Lung (tissue), 12 donors: ENCODE data around the gene ULK2. TPM values are rescaled to one million over a fixed set of nuclear protein-coding genes. Genes with fewer than 3 reads are reported as not detected.

Experiments
- ATAC-seq: fragments of 200-7000 bp; cut with Tn5 transposase; one replicate; pipeline ENCODE4 v1.9.1; 2020; ENCODE audit warnings: moderate number of reproducible peaks; ENCODE audit not compliant: insufficient read depth, low FRiP score
- DNase-seq, 3 donors: peaks; one replicate each; pipeline ENCODE4 v3.0.0-alpha.2; 2013 to 2017
- H3K27ac ChIP-seq, 2 donors: one replicate each; pipeline ENCODE4 v1.5.1; 2013; ENCODE audit warnings: mild to moderate bottlenecking in 2 of 2, moderate library complexity in 2 of 2, control low read depth in 1 of 2, inconsistent platforms in 1 of 2, low read depth in 1 of 2, low read length in 1 of 2
- H3K27me3 ChIP-seq, 3 donors: one replicate each; pipeline ENCODE4 v1.5.1; 2013; ENCODE audit warnings: low read length in 2 of 3; ENCODE audit not compliant: control insufficient read depth in 3 of 3, insufficient read depth in 3 of 3
- H3K36me3 ChIP-seq, 4 donors: one replicate each; pipeline ENCODE4 v1.5.1; 2013; ENCODE audit warnings: low read length in 4 of 4, mild to moderate bottlenecking in 1 of 4, moderate library complexity in 1 of 4; ENCODE audit not compliant: control insufficient read depth in 4 of 4, insufficient read depth in 4 of 4
- H3K4me1 ChIP-seq, 5 donors: one replicate each; pipeline ENCODE4 v1.5.1; 2013; ENCODE audit warnings: low read length in 5 of 5, mild to moderate bottlenecking in 2 of 5, moderate library complexity in 1 of 5; ENCODE audit not compliant: control insufficient read depth in 5 of 5, insufficient read depth in 5 of 5
- H3K4me3 ChIP-seq: one replicate; pipeline ENCODE4 v1.5.1; 2013; ENCODE audit warnings: mild to moderate bottlenecking, control low read depth, moderate library complexity
- H3K9ac ChIP-seq, 2 donors: one replicate each; pipeline ENCODE4 v1.5.1; 2013; ENCODE audit warnings: low read length in 2 of 2, control low read depth in 1 of 2; ENCODE audit not compliant: insufficient read depth in 1 of 2
- H3K9me3 ChIP-seq, 4 donors: one replicate each; pipeline ENCODE4 v1.5.1; 2013; ENCODE audit warnings: low read length in 3 of 4, mild to moderate bottlenecking in 1 of 4, moderate library complexity in 1 of 4; ENCODE audit not compliant: control insufficient read depth in 4 of 4, insufficient read depth in 3 of 4
- WGBS, 2 donors: extraction: QIAGEN DNeasy Blood & Tissue Kit; methylation state at CpG; one replicate each; pipeline ENCODE4 v1.1.7; 2013; 5-methylcytosine and 5-hydroxymethylcytosine counted together
- polyA plus RNA-seq, 2 donors: library from polyadenylated mRNA; stranded (reverse); fragments of 200-250 nt; gene quantifications; one replicate each; pipeline ENCODE4 v1.2.1, GENCODE V29; 2013
- total RNA-seq, 2 donors: library from RNA; depleted of rRNA in 1 of 2; stranded (reverse); fragments of >200 nt in 1 of 2; gene quantifications; one replicate each; pipeline ENCODE4 v1.2.1, GENCODE V29; 2014 to 2021
- TF ChIP-seq, protein P1 (sequence below): IDR thresholded peaks from 2 replicates; pipeline ENCODE4 v1.5.1; 2012; ENCODE audit warnings: mild to moderate bottlenecking; ENCODE audit errors: control extremely low read depth, extremely low read depth
- donor health status: control.
- donor health status: control.
- donor health status: Bipolar disorder and iron deficiency.
- donor health status: healthy.
- donor health status: DM: yes; HTN: yes; CAD: no.

Gene ULK2
- total and polyA plus RNA-seq, 4 donors, result 5.8 to 61.4 (median 16.5) TPM

DNA sequence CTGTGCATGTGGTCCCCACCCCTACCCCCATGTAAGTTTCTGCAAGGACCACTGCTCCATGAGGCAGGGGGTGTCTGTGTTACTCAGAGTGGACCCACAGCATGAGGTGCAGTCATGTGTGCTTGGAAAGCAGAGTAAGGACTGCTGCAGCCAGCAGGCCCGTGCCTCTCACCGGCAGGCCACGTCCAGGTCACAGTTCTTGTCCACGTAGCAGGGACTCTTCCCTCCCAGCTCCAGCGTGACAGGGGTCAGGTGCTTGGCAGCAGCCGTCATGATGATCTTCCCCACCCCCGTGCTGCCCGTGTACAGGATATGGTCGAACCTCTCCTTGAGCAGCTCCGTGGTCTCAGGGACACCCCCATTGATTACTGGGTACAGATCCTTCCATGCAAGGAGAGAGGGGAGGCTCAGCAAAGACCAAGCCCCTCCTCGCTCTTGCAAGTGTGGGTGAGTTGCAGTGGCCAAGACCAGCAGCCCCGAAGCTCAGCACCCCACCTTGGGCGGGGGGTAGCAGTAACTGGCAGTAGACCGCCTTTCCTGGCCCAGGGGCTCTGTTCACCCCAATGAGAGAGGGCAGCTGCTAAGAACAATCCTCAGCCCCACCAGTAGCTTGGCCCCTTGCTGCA, 125.8 kb downstream of the ULK2 start:
- Histone ChIP-seq H3K4me1 (peaks cover 0 to 6% (median 0%) of the 10 kb centered on the region in 5 donors), H3K27ac (no peak overlapping the region), H3K27me3 (no peaks in the 10 kb centered on the region), H3K36me3 (no peaks in the 10 kb centered on the region), H3K9me3 (no peaks in the 10 kb centered on the region), H3K4me3 (no peak overlapping the region), H3K9ac (no peak overlapping the region)
- DNase-seq (no peak), ATAC-seq (no peak)
- WGBS, 2 donors, result 86 to 87% methylated on average over 14 of the region's 14 CpGs
- TF ChIP-seq, protein P1, sequence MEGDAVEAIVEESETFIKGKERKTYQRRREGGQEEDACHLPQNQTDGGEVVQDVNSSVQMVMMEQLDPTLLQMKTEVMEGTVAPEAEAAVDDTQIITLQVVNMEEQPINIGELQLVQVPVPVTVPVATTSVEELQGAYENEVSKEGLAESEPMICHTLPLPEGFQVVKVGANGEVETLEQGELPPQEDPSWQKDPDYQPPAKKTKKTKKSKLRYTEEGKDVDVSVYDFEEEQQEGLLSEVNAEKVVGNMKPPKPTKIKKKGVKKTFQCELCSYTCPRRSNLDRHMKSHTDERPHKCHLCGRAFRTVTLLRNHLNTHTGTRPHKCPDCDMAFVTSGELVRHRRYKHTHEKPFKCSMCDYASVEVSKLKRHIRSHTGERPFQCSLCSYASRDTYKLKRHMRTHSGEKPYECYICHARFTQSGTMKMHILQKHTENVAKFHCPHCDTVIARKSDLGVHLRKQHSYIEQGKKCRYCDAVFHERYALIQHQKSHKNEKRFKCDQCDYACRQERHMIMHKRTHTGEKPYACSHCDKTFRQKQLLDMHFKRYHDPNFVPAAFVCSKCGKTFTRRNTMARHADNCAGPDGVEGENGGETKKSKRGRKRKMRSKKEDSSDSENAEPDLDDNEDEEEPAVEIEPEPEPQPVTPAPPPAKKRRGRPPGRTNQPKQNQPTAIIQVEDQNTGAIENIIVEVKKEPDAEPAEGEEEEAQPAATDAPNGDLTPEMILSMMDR, result no peak

DNA sequence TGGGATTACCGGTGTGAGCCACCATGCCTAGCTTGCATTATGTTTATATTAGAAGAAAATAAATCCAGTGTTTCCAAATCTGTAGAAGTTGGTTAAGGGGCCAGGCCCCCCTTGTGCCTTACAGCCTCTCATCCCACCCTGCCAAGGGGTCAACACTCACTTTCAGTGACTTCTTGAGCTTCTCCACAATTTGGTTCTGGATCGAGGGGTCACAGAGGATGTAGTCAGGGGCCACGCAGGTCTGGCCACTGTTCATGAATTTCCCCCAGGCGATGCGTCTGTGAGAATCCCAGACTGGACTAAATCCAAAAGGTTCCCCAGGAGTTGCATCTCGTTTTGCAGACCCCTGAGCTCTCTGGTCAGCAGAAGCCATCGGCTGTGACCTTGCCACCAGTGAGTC, 126.8 kb downstream of the ULK2 start:
- 88 to 89% methylated on average over 7 of the region's 7 CpGs for WGBS, 2 donors
- H3K4me1 ChIP-seq, result peaks cover 0 to 6% (median 0%) of the 10 kb centered on the region in 5 donors
- no peak overlapping the region for H3K27ac ChIP-seq
- H3K4me3 ChIP-seq, result no peak overlapping the region
- TF ChIP-seq, protein P1, result no peak
- H3K9me3 ChIP-seq, result no peaks in the 10 kb centered on the region
- ATAC-seq (no peak), DNase-seq (no peak)
- H3K9ac ChIP-seq, result no peak overlapping the region
- H3K36me3 ChIP-seq, result no peaks in the 10 kb centered on the region
- H3K27me3 ChIP-seq, result no peaks in the 10 kb centered on the region

DNA sequence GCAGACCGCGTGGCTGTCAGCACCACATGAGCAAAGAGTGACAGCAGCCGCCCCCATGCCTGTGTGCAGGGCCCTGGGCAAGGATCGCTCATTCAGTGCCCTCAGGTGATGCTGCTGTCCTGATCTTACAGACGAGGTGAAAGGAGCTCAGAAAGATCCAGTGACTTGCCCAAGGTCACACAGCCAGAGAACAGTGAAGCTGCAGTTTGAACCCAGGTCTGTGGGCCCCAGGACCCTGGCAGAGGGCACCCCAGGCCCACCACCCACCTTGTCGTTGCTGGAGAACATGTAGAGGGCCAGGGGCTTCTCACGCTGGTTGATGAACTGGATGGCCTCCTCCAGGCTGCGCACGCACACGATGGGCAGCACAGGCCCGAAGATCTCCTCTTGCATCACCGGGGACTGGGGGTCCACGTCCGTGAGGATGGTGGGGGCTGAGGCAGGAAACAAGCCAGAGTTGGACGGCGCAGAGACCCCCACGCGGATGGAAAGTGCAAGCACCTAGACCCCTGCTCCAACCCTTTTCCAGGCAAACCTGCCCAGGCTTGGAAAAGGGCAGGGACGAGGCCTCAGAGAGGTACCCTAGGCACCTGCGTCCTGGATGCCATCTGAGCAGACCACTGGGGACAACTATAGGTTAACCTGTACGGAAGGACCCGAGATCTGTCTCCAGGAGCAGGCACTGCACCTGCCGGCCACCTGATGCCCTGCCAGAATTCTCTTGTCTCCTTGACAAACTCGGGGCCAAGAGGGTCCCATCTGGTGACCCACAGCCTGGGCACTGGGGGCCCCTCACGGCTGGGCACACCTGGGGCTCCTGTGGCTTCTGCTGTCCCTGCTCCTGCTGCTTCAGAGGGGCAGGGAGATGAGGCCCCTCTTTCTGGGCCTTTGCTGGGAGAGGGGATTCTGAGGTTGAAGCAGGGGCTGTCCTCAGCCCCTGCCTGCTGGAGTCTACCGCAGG, 128.2 kb downstream of the ULK2 start:
- DNase-seq (no peak), ATAC-seq (no peak)
- no peaks in the 10 kb centered on the region for H3K27me3 ChIP-seq
- H3K4me3 ChIP-seq, result no peak overlapping the region
- no peaks in the 10 kb centered on the region for H3K9me3 ChIP-seq
- H3K4me1 ChIP-seq, result no peaks in the 10 kb centered on the region
- no peak overlapping the region for H3K9ac ChIP-seq
- no peaks in the 10 kb centered on the region for H3K36me3 ChIP-seq
- 93 to 94% methylated on average over 26 of the region's 26 CpGs for WGBS, 2 donors
- H3K27ac ChIP-seq, result no peak overlapping the region
- TF ChIP-seq, protein P1, result no peak
